ENCODE data around the gene SLC37A4.
"Not testable (repeated sequence)": the region's sequence is repeated elsewhere in the genome, so short reads cannot be mapped to it uniquely, and the experiment has no call there.

The SLC37A4 gene

GRCh38 chr11:119052163-119052814 is 21.6 kb upstream of the SLC37A4 start:
- FAIRE-seq, result no peak
- no peak for TF ChIP-seq POLR2A (IDR thresholded peaks at IDR 0.05; ENCODE audit: low read depth, low read length)
- no peak for DNase-seq (ENCODE audit: insufficient read length, low spot score)

- no peak for TF ChIP-seq POLR2A (IDR thresholded peaks at IDR 0.05; ENCODE audit: low read depth, low read length)
- FAIRE-seq (no peak), DNase-seq (ENCODE audit: insufficient read length, low spot score) (no peak)
These were observed 20.9 kb upstream of the SLC37A4 start for GRCh38 chr11:119051440-119052162.

DNA sequence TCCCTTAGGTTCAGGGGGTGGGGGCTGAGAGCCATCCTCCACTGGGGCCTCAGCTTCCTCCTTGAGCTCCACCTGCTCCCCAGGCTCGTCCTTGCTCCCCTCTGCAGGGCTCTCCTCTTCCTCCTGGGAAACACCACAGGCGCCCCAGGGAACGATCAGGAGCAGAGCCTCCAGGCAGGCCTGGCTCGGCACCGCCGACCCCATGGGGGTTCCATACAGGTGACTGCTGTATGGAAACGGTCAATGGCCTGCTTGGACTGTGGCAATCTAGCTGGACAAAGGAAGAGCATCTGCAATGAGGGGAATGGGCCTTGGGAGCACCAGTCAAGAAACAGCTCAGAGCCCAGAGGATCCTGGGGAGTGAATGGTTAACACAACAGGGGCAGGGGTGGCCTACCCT is 18.4 kb upstream of the SLC37A4 start:
- DNase-seq (ENCODE audit: insufficient read length, low spot score) (no peak), FAIRE-seq (no peak)
- no peak for TF ChIP-seq POLR2A (IDR thresholded peaks at IDR 0.05; ENCODE audit: low read depth, low read length)

DNA sequence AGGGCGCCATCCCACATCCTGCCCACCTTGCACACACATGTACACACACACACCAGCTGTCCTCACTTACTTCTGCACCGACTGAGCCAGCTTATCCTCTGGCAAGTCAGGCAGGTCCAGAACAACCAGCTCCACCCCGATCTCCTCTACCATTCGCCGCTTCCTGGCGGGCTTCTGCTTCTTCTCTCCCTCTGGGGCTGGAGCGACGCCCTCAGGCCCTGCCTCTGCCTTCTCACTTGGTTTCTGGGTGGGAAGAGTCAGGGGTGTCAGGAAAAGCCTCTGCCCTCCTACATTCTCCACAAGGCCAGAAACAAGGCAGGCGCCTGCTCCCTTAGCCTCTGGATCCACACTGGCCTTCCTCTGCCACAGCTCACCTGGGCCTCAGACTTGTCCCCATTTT is 18.0 kb upstream of the SLC37A4 start:
- TF ChIP-seq POLR2A (IDR thresholded peaks at IDR 0.05; ENCODE audit: low read depth, low read length), result no peak
- FAIRE-seq (no peak), DNase-seq (ENCODE audit: insufficient read length, low spot score) (no peak)

DNA sequence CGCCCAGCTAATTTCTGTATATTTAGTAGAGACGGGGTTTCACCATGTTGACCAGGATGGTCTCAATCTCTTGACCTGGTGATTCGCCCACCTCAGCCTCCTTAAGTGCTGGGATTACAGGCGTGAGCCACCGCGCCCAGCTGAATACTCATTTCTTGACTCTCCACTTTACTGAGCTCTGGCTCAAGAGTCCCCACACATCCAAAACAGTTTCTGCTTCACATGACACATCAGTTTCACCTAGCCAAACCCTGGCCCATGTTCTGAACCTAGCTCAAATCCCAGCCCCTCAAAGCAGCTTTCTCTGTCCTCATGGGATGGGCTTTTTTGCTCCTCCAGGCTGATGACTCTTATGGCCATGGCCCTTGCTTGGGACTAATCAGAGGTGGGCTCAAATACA is 16.5 kb upstream of the SLC37A4 start:
- no peak for FAIRE-seq
- no peak for TF ChIP-seq POLR2A (IDR thresholded peaks at IDR 0.05; ENCODE audit: low read depth, low read length)
- DNase-seq (ENCODE audit: insufficient read length, low spot score), result no peak

- FAIRE-seq (no peak), DNase-seq (ENCODE audit: insufficient read length, low spot score) (no peak)
- TF ChIP-seq POLR2A (IDR thresholded peaks at IDR 0.05; ENCODE audit: low read depth, low read length), result no peak
These were observed 15.8 kb upstream of the SLC37A4 start for GRCh38 chr11:119046489-119046888.

GRCh38 chr11:119044708-119045107 is 14.0 kb upstream of the SLC37A4 start:
- no peak for FAIRE-seq
- DNase-seq (ENCODE audit: insufficient read length, low spot score), result no peak
- no peak for TF ChIP-seq POLR2A (IDR thresholded peaks at IDR 0.05; ENCODE audit: low read depth, low read length)

DNA sequence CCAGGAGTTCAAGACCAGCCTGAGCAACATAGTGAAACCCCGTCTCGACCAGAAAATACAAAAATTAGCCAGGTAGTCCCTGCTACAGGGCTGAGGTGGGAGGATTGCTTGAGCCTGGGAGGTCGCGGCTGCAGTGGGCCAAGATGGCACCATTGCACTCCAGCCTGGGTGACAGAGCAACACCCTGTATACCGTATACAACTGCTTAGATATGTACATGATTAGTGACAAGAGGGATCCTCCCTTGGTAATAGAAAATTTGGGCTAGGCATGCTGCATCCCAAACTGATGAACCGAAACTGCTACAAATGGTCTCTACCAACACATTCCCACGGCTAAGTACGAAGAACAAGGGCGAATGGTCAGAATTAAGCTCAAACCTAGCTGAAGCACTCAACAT is 12.2 kb upstream of the SLC37A4 start:
- FAIRE-seq (no peak), DNase-seq (ENCODE audit: insufficient read length, low spot score) (no peak)
- TF ChIP-seq POLR2A (IDR thresholded peaks at IDR 0.05; ENCODE audit: low read depth, low read length), result no peak

GRCh38 chr11:119041821-119042514 is 11.3 kb upstream of the SLC37A4 start:
- no peak for TF ChIP-seq POLR2A (IDR thresholded peaks at IDR 0.05; ENCODE audit: low read depth, low read length)
- FAIRE-seq, result peak; percentile 27
- DNase-seq (ENCODE audit: insufficient read length, low spot score), result no peak

- DNase-seq (ENCODE audit: insufficient read length, low spot score); FAIRE-seq: not testable (repeated sequence)
These were observed 8.8 kb upstream of the SLC37A4 start for GRCh38 chr11:119039471-119039870.

GRCh38 chr11:119038884-119039283 is 8.2 kb upstream of the SLC37A4 start:
- TF ChIP-seq POLR2A (IDR thresholded peaks at IDR 0.05; ENCODE audit: low read depth, low read length), result no peak
- FAIRE-seq, result no peak
- no peak for DNase-seq (ENCODE audit: insufficient read length, low spot score)

DNA sequence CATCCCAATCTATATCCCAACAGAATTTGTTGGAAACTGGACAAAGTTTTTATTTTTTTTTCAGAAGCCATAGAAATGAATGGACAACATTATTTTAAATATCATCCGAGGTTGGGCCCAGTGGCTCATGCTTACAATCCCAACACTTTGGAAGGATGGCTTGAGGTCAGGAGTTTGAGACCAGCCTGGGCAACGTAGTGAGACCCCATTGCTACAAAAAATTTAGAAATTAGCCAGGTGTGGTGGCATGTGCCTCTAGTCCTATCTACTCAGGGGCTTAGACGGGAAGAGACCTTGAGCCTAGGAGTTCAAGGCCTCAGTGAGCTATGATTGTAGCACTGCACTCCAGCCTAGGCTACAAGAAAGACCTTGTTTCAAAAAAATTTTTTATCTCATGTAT is 4.1 kb upstream of the SLC37A4 start:
- DNase-seq (ENCODE audit: insufficient read length, low spot score) (no peak), FAIRE-seq (no peak)
- no peak for TF ChIP-seq POLR2A (IDR thresholded peaks at IDR 0.05; ENCODE audit: low read depth, low read length)

DNA sequence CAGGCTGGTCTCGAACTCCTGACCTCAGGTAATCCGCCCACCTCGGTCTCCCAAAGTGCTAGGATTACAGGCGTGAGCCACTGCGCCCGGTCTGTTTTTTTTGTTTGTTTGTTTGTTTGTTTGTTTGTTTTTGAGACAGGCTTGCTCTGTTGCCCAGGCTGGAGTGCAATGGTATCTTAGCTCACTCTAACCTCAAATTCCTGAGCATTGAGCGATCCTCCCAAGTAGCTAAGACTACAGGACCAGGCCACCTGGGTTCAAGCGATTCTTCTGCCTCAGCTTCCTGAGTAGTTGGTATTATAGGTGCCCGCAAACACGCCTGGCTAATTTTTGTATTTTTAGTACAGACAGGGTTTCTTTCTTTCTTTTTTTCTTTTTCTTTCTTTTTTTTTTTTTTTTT is 2.7 kb upstream of the SLC37A4 start:
- FAIRE-seq; DNase-seq (ENCODE audit: insufficient read length, low spot score): not testable (repeated sequence)

GRCh38 chr11:119031912-119032280 is 1.2 kb upstream of the SLC37A4 start:
- FAIRE-seq, result no peak
- no peak for TF ChIP-seq POLR2A (IDR thresholded peaks at IDR 0.05; ENCODE audit: low read depth, low read length)
- DNase-seq (ENCODE audit: insufficient read length, low spot score), result no peak

DNA sequence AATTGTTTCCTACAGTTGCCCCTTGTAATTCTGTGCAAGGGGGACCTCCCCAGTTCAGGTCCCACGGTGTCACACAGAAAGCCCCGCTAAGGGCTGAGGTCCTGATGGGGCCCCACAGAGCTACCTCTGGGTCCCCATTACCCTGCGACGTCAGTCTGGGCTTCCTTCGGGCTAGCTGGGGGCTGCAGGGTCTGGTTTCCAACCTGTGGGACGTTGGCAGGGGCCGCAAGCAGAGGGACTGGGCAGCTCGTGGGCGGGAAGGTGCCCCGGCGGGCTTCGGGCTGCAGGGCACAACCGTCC is 698 bp downstream of the SLC37A4 start:
- no peak for FAIRE-seq
- DNase-seq (ENCODE audit: insufficient read length, low spot score), result no peak
- TF ChIP-seq POLR2A (IDR thresholded peaks at IDR 0.05; ENCODE audit: low read depth, low read length), result no peak
